Effector memory CD4-positive, alpha-beta T cell (primary cell): ENCODE results near the gene DARS1.
A peak's percentile ranks its signal among the peaks of the same experiment; 100 is the strongest.
"Not testable (repeated sequence)": the region's sequence is repeated elsewhere in the genome, so short reads cannot be mapped to it uniquely, and the experiment has no call there.

ENCODE experiments used
- DNase-seq, 3 donors: peaks; one replicate each; pipeline ENCODE4 v3.0.0-alpha.2; 2020
- H3K27ac ChIP-seq: 2 replicates; pipeline ENCODE4 v1.7.0; 2013; ENCODE audit warnings: mild to moderate bottlenecking, low read length, moderate library complexity; ENCODE audit not compliant: insufficient read depth, poor library complexity, severe bottlenecking
- H3K27me3 ChIP-seq: replicated peaks from 2 replicates; pipeline ENCODE4 v1.7.0; 2013; ENCODE audit warnings: mild to moderate bottlenecking, low read length; ENCODE audit not compliant: insufficient read depth, control insufficient read depth, poor library complexity, severe bottlenecking
- H3K36me3 ChIP-seq: 2 replicates; pipeline ENCODE4 v1.7.0; 2013; ENCODE audit warnings: mild to moderate bottlenecking, low read length, moderate library complexity; ENCODE audit not compliant: control insufficient read depth, insufficient read depth
- H3K4me1 ChIP-seq: 2 replicates; pipeline ENCODE4 v1.7.0; 2013; ENCODE audit warnings: low read length, mild to moderate bottlenecking; ENCODE audit not compliant: control insufficient read depth, insufficient read depth, poor library complexity, severe bottlenecking
- H3K4me3 ChIP-seq: 2 replicates; pipeline ENCODE4 v1.7.0; 2013; ENCODE audit warnings: low read length, low read depth, mild to moderate bottlenecking; ENCODE audit not compliant: insufficient read depth, poor library complexity, severe bottlenecking
- H3K9me3 ChIP-seq: 2 replicates; pipeline ENCODE4 v1.7.0; 2013; ENCODE audit warnings: mild to moderate bottlenecking, low read length, moderate library complexity; ENCODE audit not compliant: control insufficient read depth

Gene DARS1

DNA sequence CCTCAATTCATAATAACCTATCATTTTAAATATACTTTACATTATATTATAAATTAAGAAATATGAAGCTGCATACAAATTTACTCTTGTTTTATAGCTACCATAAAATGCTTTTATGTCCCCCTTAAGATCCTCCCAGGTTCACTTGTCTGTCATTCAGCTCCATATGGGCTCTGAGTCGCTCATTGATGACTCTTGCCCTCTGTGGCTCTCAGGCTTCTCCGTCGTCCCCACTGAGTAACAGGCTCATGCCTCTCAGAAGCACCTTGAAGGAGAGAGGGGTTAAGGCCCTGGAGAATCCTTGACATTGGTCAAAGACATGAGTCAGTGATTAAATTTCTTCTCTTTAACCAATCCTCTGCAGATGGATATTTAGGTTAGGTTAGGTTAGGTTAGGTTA, 103.0 kb downstream of the DARS1 start:
- Histone ChIP-seq H3K9me3 (no peaks in the 10 kb centered on the region), H3K27ac (no peak overlapping the region), H3K4me1 (no peaks in the 10 kb centered on the region), H3K4me3 (no peak overlapping the region), H3K27me3 (no peaks in the 10 kb centered on the region), H3K36me3 (no peaks in the 10 kb centered on the region)
- DNase-seq = no peak

DNA sequence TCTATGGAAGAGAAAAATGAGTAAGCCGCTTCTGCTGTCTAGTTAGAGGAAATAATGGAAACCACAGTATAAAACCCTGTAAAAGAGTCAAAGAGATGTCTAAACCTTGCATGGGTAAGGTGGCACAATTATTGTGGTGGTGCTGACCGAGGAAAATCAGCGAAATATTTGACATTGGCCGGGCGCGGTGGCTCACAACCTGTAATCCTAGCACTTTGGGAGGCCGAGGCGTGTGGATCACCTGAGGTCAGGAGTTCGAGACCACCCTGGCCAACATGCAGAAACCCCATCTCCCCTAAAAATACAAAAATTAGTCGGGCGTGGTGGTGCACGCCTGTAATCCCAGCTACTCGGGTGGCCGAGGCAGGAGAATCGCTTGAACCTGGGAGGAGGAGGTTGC, 108.7 kb downstream of the DARS1 start:
- not testable (repeated sequence) for H3K4me1 ChIP-seq, H3K27me3 ChIP-seq, H3K9me3 ChIP-seq, DNase-seq, H3K36me3 ChIP-seq
- H3K4me3 ChIP-seq = peak overlapping the region; percentile 83
- peak overlapping the region; percentile 86 for H3K27ac ChIP-seq

DNA sequence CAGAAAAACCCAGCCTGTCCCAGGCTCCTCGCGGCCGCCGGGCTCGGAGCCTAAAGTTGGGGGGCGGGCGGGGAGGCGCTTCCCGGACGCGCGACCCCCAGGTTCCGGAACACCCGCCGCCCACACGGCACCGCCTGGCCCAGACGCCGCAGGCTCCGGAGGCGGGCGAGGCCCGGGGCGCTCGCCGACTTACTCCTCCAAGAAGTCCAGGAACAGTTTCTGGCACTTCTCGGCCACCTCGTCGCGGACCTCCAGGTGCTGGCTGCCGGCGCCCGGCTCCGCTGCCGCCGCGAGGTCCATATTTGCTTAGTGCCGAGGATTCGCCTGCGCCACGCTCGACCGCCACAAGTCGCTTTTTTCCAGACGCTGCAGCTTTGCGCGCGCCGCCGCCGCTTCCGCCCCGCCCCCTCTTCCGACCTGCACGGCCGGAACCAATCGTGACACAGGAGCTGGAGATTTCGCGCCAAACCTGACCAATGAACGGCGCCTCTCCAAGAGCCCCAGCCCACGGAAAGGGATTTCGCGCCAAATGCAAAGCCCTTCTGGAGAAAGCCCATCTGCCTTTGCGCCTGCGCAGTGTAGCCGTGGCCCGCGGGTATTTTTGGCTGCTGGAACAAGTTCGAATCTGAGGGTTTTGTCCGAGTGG, 109.2 kb downstream of the DARS1 start, which contains the start of gene MCM6:
MCM6 (minus strand) TSS at position 378 of the 646 bp plus-strand sequence; CDS start at position 300, 78 bp downstream.
- Histone ChIP-seq H3K4me1 (peaks cover 10% of the 10 kb centered on the region), H3K27ac (peak within 1 kb of the TSS; percentile 86), H3K9me3 (no peaks in the 10 kb centered on the region), H3K36me3 (peaks cover 4% of the 10 kb centered on the region), H3K27me3 (no peaks in the 10 kb centered on the region), H3K4me3 (peak within 1 kb of the TSS; percentile 83)
- DNase-seq = peak; percentile 95 to 98 (median 96)

DNA sequence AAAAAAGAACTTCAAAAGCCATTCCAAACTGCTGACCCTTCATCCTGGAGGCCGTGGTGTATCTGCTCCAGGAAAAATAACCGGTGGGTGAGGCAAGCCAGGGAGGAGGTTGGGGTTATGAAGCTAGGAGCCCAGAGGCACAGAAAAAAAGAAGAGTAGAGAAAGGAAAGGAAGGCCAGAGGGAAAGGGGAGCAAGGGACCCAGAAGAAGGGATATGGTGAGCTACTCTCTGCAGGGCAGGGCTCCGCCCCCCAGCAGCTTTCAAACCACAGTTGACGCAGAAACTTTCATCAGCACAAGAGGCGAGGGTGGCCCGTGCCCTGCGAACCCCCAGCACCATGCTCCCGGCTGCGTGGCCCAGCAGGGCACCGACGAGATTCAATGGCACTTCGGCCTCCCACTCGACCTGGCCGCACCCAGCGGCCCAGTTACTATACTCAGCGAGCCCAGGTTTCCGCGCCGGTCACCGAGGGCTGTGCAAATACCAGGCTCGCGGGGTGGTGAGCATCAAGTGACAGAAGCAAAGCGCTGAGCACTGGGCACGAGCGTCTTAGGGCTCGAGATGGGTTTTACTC, 109.8 kb downstream of the DARS1 start:
- H3K36me3 ChIP-seq = peaks cover 4% of the 10 kb centered on the region
- H3K9me3 ChIP-seq = no peaks in the 10 kb centered on the region
- H3K4me1 ChIP-seq = peaks cover 10% of the 10 kb centered on the region
- peak; percentile 39 to 64 (median 57) for DNase-seq
- peak overlapping the region; percentile 83 for H3K4me3 ChIP-seq
- H3K27me3 ChIP-seq = no peaks in the 10 kb centered on the region
- H3K27ac ChIP-seq = peak overlapping the region; percentile 86

DNA sequence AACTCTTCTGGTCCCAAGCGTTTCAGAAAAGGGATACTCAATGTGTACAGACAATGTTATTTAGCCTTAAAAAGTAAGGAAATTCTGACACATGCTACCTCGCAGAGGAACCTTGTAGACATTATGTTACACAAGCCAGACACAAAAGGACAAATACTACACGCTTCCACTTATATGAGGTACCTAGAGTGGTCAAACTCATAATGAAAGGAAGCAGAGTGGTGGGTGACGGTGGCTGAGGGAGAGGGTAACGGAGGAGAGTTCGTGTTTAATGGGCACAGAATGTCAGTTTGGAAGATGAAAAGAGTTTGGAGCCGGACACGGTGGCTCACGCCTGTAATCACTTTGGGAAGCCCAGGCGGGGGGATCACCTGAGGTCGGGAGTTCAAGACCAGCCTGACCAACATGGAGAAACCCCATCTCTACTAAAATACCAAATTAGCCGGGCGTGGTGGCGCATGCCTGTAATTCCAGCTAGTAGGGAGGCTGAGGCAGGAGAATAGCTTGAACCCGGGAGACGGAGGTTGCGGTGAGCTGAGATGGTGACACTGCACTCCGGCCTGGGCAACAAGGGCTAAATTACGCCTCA, 110.6 kb downstream of the DARS1 start:
- Histone ChIP-seq H3K4me1 (peaks cover 10% of the 10 kb centered on the region), H3K27ac (no peak overlapping the region), H3K4me3 (peak overlapping the region; percentile 83), H3K36me3 (peaks cover 7% of the 10 kb centered on the region), H3K27me3 (no peaks in the 10 kb centered on the region), H3K9me3 (no peaks in the 10 kb centered on the region)
- DNase-seq = no peak

DNA sequence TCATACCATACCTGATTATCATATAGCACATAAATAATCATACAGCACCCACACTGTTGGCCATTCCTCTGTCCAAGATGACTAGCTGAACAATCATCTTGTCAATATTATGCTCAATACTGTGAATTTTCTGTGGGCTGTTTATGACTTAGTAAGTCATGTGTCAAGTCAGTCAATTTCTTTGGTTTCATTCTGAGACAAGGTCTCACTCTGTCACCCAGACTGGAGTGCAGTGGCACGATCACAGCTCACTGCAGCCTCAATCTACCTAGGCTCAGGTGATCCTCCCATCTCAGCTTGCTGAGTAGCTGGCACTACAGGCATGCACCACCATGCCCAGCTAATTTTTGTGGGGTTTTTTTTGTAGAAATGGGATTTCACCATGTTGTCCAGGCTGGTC, 114.9 kb downstream of the DARS1 start:
- no peaks in the 10 kb centered on the region for H3K9me3 ChIP-seq
- no peak overlapping the region for H3K4me3 ChIP-seq
- peaks cover 27% of the 10 kb centered on the region for H3K36me3 ChIP-seq
- H3K27ac ChIP-seq = no peak overlapping the region
- H3K27me3 ChIP-seq = no peaks in the 10 kb centered on the region
- peaks cover 9% of the 10 kb centered on the region for H3K4me1 ChIP-seq
- no peak for DNase-seq

DNA sequence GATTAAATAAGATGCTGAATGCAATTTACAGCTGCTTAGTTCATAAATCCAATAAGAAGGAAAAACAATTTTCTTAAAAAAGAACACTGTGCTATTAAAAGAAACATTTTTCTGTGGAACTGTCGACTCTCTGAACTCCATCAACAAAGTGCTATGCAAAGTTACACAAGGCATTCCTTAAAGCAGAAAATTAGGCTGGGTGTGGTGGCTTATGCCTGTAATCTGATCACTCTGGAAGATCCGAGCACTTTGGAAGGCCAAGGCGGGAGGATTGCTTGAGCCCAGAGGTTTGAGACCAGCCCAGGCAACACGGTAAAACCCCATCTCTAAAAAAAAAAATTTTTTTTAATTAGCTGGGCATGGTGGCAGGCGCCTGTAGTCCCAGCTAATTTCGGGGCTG, 122.2 kb downstream of the DARS1 start:
- Histone ChIP-seq H3K27ac (no peak overlapping the region), H3K27me3 (no peaks in the 10 kb centered on the region), H3K36me3 (peaks cover 53% of the 10 kb centered on the region), H3K4me3 (no peak overlapping the region), H3K9me3 (no peaks in the 10 kb centered on the region), H3K4me1 (no peaks in the 10 kb centered on the region)
- no peak for DNase-seq

DNA sequence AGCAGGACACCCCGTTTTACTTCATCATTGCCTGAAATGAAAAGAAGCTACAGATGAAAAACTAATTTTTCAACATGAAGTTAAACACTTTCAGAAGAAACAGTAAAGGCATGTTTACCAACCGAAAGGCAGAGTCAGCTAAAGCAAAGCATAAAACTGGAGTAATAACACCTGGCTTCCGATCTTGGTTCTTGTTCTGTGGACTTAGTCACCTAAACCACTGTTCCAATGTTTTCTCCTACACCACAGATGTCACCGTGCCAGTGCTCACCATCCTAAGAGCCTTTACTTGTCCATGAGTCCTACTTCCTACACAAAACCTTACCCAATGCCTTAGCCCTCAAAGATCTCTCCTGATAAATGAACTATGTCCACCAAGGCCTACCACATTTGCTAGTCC, 122.7 kb downstream of the DARS1 start:
- Histone ChIP-seq H3K27ac (no peak overlapping the region), H3K4me3 (no peak overlapping the region), H3K36me3 (peaks cover 54% of the 10 kb centered on the region)

More for the DNA sequence above, 122.7 kb downstream of the DARS1 start:
- Histone ChIP-seq H3K4me1 (no peaks in the 10 kb centered on the region), H3K27me3 (no peaks in the 10 kb centered on the region), H3K9me3 (no peaks in the 10 kb centered on the region)
- no peak for DNase-seq
